Mucosa of descending colon (tissue), 3 donors: ENCODE data around the gene LAMA2. TPM values are rescaled to one million over a fixed set of nuclear protein-coding genes. Genes with fewer than 3 reads are reported as not detected.

Experiments
- ATAC-seq: fragments of 200-7000 bp; cut with Tn5 transposase; one replicate; pipeline ENCODE4 v1.9.1; 2020; ENCODE audit warnings: mild to moderate bottlenecking, moderate library complexity
- DNase-seq, 3 donors: peaks; one replicate each; pipeline ENCODE4 v3.0.0-alpha.2; 2020
- H3K36me3 ChIP-seq: fragments of 200-600 bp; one replicate; pipeline ENCODE4 v1.8.0; 2021; ENCODE audit warnings: low read depth, mild to moderate bottlenecking
- H3K4me1 ChIP-seq: fragments of 200-600 bp; one replicate; pipeline ENCODE4 v1.8.0; 2021; ENCODE audit warnings: low read depth, mild to moderate bottlenecking
- H3K4me3 ChIP-seq: fragments of 200-600 bp; one replicate; pipeline ENCODE4 v1.8.0; 2021; ENCODE audit warnings: mild to moderate bottlenecking
- H3K9me3 ChIP-seq: fragments of 200-600 bp; one replicate; pipeline ENCODE4 v1.8.0; 2021; ENCODE audit warnings: mild to moderate bottlenecking
- intact Hi-C, 2 donors: fragments of 100-400 bp; cut with DNase I in 1 of 2; cut with micrococcal nuclease in 1 of 2; formaldehyde crosslinking; loops; one replicate each; pipeline versions ENCODE4 v1.11.0 to v1.11.1; 2022; cut with DNase I, micrococcal nuclease
- total RNA-seq, 3 donors: library from RNA; stranded (reverse); fragmentation: NEBNext Ultra II Directional in 2 of 3; extraction: Animal tissue kit (Norgen Biotek cat#: 25700) in 2 of 3; gene quantifications; one replicate each; pipeline versions ENCODE4 v1.2.1 to v1.2.4, GENCODE V29; 2021 to 2023
- TF ChIP-seq, protein P1 (sequence below): fragments of 200-600 bp; IDR thresholded peaks from one replicate; pipeline ENCODE4 v1.8.0; 2022; ENCODE audit warnings: antibody characterized with exemption, mild to moderate bottlenecking
- donor health status: DM: no; HTN: no; CAD: no; lungs with moderate emphysema.
- donor health status: DM: no; HTN: no; CAD: no.
- donor health status: DM: no; HTN: yes; CAD: no.

Gene LAMA2
- total RNA-seq, 3 donors from 2014 or later = 3.6 to 29.4 (median 18.4) TPM

DNA sequence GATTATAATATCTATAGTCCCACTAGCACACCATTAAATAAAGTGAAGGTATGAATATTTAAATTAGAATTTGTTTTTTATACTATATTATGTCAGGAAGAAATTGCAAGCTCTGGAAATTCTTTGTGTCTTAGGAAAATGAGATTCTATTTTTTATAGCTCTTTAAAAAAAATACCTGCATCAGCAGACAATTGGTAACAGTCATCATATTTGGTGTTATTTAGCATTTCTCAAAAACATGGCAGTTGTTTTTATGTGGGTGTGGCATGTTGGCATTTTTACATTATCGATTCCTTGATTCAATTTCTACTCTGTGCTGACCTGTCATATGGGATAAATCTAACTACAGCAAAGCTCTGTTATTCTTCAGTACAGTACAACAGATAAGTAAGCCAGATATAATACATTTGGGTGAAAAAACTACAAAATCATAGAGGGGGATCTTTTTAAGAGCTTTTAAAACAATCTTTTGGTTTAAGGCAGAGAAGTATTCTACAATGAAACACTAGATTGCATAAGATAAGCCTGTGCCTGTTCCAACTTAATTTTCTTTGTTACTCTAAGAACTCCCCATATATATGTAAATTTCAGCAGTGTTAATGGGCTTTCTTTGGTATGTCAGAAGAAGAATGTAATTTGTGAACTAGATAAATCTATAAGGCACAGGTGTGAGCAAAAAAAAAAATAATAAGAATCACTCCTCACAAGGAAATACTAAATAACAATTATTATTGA, 71.5 kb downstream of the LAMA2 start:
- DNase-seq (no peak), ATAC-seq (no peak)
- Histone ChIP-seq H3K36me3 (no peaks in the 10 kb centered on the region), H3K9me3 (no peaks in the 10 kb centered on the region), H3K4me1 (no peaks in the 10 kb centered on the region), H3K4me3 (no peak overlapping the region)
- TF ChIP-seq, protein P1, sequence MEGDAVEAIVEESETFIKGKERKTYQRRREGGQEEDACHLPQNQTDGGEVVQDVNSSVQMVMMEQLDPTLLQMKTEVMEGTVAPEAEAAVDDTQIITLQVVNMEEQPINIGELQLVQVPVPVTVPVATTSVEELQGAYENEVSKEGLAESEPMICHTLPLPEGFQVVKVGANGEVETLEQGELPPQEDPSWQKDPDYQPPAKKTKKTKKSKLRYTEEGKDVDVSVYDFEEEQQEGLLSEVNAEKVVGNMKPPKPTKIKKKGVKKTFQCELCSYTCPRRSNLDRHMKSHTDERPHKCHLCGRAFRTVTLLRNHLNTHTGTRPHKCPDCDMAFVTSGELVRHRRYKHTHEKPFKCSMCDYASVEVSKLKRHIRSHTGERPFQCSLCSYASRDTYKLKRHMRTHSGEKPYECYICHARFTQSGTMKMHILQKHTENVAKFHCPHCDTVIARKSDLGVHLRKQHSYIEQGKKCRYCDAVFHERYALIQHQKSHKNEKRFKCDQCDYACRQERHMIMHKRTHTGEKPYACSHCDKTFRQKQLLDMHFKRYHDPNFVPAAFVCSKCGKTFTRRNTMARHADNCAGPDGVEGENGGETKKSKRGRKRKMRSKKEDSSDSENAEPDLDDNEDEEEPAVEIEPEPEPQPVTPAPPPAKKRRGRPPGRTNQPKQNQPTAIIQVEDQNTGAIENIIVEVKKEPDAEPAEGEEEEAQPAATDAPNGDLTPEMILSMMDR = no peak
- intact Hi-C loops = no loop called here

DNA sequence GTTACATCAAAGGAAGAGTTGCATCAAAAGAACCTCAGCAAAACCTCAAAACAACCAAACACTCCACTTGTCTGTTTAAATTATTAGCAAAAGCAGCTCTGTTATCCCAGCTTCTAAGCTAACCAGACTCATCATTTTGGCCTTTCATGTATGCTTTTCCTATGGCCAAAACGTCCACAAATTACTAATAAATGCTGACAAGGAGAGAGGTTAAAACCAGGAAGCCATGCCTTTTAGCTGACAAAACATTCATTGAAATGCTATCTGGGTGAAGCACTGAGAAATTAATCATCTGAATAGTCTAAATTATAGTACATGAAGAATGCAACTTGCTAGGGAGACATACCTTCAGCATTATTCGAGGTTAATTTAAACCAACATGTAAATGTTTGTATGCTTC, 80.6 kb downstream of the LAMA2 start:
- H3K4me3 ChIP-seq = no peak overlapping the region
- no peaks in the 10 kb centered on the region for H3K9me3 ChIP-seq
- ATAC-seq (no peak), DNase-seq (no peak)
- TF ChIP-seq, protein P1 = no peak
- intact Hi-C loops = no loop called here
- H3K36me3 ChIP-seq = no peaks in the 10 kb centered on the region
- no peaks in the 10 kb centered on the region for H3K4me1 ChIP-seq

DNA sequence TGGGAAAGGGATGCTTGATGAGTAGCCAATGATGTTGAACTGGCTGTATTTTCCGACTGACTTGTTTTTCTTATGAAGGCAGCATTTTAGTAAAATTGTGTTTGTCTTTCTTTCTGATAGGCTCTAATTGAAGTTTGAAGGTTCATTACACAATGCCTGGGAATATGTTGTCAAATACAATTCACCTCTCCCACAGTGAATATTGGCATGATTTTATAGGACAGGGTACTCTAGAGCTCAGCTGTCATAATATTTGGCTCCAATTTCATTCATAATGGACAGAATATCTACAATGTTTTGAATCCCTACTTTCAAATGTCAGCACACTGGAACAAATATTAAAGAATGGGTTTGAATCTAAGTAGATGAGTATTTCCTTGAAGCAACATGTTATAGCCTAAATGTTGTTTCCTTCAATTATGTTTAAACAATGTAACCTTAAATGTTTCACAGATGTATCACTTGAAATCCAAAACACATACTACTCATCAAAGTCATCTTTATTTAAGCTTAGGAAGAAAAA, 81.4 kb downstream of the LAMA2 start:
- Histone ChIP-seq H3K4me1 (no peaks in the 10 kb centered on the region), H3K36me3 (no peaks in the 10 kb centered on the region), H3K9me3 (no peaks in the 10 kb centered on the region), H3K4me3 (no peak overlapping the region)
- ATAC-seq (no peak), DNase-seq (no peak)
- TF ChIP-seq, protein P1 = no peak
- intact Hi-C loops = no loop called here

DNA sequence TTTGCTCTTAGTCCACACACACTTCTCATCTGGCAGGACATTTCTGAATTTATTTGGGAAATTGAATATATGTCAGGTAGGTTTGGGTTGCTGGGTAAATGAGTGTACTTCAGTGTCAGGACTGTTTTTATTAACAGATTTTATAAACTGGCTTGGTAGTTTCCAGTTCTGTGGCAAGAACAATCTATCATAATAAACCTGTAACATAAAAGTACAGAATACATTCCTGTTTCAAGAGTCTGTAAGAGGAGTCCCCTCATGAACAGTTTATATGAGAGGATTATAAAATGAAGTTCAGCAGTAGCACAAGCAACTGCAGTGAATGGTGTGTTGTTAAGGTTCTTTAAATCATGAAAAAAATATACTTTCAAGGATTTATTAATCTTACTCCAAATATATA, 81.8 kb downstream of the LAMA2 start:
- intact Hi-C loops = no loop called here
- H3K4me3 ChIP-seq = no peak overlapping the region
- TF ChIP-seq, protein P1 = no peak

DNA sequence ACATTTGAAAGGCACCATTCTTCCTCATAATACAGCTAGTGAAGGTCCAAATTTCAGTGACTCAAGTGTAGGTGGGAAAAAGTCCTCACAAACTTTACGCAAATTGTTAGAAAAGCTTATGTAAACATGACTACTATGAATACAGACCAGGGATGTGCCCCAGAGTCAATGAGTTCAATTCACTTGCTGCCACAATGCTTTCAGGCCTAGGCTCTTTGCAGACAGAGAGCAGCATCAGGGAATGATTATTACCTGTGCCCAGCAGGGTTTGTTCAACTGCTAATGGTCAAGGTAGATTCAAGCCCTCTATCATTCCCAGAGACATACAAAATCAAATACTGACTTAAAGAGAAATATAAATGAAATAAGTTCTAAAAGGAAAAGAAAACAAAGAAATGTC, 84.0 kb downstream of the LAMA2 start:
- no peaks in the 10 kb centered on the region for H3K36me3 ChIP-seq
- no peak overlapping the region for H3K4me3 ChIP-seq
- H3K4me1 ChIP-seq = no peaks in the 10 kb centered on the region
- intact Hi-C loops = no loop called here
- DNase-seq (no peak), ATAC-seq (no peak)
- H3K9me3 ChIP-seq = no peaks in the 10 kb centered on the region
- TF ChIP-seq, protein P1 = no peak

More for the DNA sequence above, 81.8 kb downstream of the LAMA2 start:
- no peaks in the 10 kb centered on the region for H3K9me3 ChIP-seq
- no peaks in the 10 kb centered on the region for H3K4me1 ChIP-seq
- ATAC-seq (no peak), DNase-seq (no peak)
- H3K36me3 ChIP-seq = no peaks in the 10 kb centered on the region
